ENCODE measurements around the gene HTR4.
"Not testable (repeated sequence)": the region's sequence is repeated elsewhere in the genome, so short reads cannot be mapped to it uniquely, and the experiment has no call there.

Gene HTR4

GRCh38 chr5:148492351-148492750 lies 162.0 kb downstream of the HTR4 start:
- Mint-ChIP-seq H3K4me3 (no peak overlapping the region), H3K36me3 (no peaks in the 10 kb centered on the region)

GRCh38 chr5:148491793-148492184 lies 162.5 kb downstream of the HTR4 start:
- Mint-ChIP-seq H3K4me3 (no peak overlapping the region), H3K27ac (no peak overlapping the region), H3K36me3 (no peaks in the 10 kb centered on the region), H3K9me3 (no peaks in the 10 kb centered on the region), H3K4me1 (no peaks in the 10 kb centered on the region)
- no peak for DNase-seq (ENCODE audit: low spot score in 2 of 2)
- no peak for ATAC-seq

More at GRCh38 chr5:148492351-148492750, 162.0 kb downstream of the HTR4 start:
- Mint-ChIP-seq H3K9me3 (no peaks in the 10 kb centered on the region), H3K4me1 (no peaks in the 10 kb centered on the region), H3K27ac (no peak overlapping the region)
- no peak for ATAC-seq
- DNase-seq (ENCODE audit: low spot score in 2 of 2): no peak

DNA sequence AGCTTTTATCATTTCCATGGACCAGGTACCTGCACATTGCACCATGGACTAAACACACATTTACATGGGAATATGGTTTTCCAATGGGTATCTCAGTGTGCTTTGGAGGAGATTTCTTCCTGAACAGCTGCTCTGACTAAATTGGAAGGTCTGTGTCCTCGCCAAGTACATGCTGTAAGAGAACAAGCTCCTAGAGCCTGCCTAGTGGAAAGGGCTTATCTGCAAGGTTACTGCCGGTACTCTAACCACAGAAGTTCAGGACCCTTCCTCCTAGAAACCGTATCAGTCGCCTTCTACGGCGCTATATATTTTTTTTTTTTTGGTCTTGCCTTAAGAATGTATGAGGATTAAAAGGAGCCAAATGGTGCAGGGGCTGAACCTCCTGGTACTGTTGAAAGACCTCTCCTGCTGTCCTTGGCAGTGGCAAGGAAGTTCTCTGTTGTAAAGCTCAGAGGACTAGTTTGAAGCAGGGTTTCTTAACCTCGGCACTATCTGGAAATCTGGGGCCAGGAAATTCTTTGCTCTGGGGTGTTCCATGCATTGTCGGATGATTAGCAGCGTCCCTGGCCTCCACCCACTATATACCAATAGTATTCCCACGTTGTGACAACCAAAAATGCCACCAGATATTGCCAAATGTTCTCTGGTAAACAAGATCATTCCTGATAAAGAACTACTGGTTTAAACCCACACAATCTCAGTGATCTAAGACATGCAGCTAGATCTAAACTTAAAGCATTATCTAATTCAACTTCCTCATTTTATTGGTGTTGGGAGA lies 163.1 kb downstream of the HTR4 start:
- Mint-ChIP-seq H3K9me3 (no peaks in the 10 kb centered on the region), H3K4me1 (no peaks in the 10 kb centered on the region), H3K4me3 (no peak overlapping the region), H3K27ac (no peak overlapping the region), H3K36me3 (no peaks in the 10 kb centered on the region)
- ATAC-seq (no peak), DNase-seq (ENCODE audit: low spot score in 2 of 2) (no peak)

- H3K36me3 Mint-ChIP-seq: no peaks in the 10 kb centered on the region
- H3K4me1 Mint-ChIP-seq: no peaks in the 10 kb centered on the region
Observed at GRCh38 chr5:148488757-148489156, 165.6 kb downstream of the HTR4 start.

GRCh38 chr5:148486456-148486855 lies 167.9 kb downstream of the HTR4 start:
- Mint-ChIP-seq H3K9me3 (no peaks in the 10 kb centered on the region), H3K36me3 (no peaks in the 10 kb centered on the region), H3K4me3 (no peak overlapping the region), H3K27ac (no peak overlapping the region), H3K4me1 (peaks cover 11% of the 10 kb centered on the region)
- ATAC-seq: no peak
- no peak for DNase-seq (ENCODE audit: low spot score in 2 of 2)

More at GRCh38 chr5:148488757-148489156, 165.6 kb downstream of the HTR4 start:
- Mint-ChIP-seq H3K9me3 (no peaks in the 10 kb centered on the region), H3K4me3 (no peak overlapping the region), H3K27ac (no peak overlapping the region)
- no peak for ATAC-seq
- DNase-seq (ENCODE audit: low spot score in 2 of 2): no peak

GRCh38 chr5:148484651-148485050 lies 169.7 kb downstream of the HTR4 start:
- Mint-ChIP-seq H3K27ac (no peak overlapping the region), H3K36me3 (no peaks in the 10 kb centered on the region), H3K9me3 (no peaks in the 10 kb centered on the region), H3K4me1 (peaks cover 11% of the 10 kb centered on the region), H3K4me3 (no peak overlapping the region)
- DNase-seq (ENCODE audit: low spot score in 2 of 2) (no peak), ATAC-seq (no peak)

DNA sequence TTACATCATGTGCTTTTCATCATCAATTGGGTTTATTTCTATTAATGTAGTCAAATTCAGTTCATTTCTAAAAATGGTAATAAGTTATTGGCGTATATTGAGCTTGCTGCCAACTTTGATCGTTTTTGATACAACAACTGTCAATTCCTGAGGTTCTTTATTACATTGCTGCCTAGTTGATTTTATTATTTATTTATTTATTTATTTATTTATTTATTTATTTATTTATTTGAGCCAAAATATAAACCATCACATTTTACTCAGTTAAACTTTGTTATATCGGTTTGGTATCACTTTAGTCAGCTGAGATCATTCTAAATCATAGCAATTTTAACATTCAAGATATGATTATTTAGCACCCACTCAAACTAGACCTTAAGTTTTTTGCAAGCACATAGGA lies 170.6 kb downstream of the HTR4 start:
- Mint-ChIP-seq H3K4me3 (no peak overlapping the region), H3K27ac (no peak overlapping the region), H3K36me3 (no peaks in the 10 kb centered on the region), H3K4me1 (peaks cover 11% of the 10 kb centered on the region), H3K9me3 (no peaks in the 10 kb centered on the region)
- no peak for DNase-seq (ENCODE audit: low spot score in 2 of 2)
- no peak for ATAC-seq

GRCh38 chr5:148482697-148483462 lies 171.4 kb downstream of the HTR4 start:
- no peak overlapping the region for H3K27ac Mint-ChIP-seq
- H3K9me3 Mint-ChIP-seq: no peaks in the 10 kb centered on the region
- no peaks in the 10 kb centered on the region for H3K36me3 Mint-ChIP-seq
- peak; percentile 76 for ATAC-seq
- H3K4me3 Mint-ChIP-seq: no peak overlapping the region
- H3K4me1 Mint-ChIP-seq: peaks cover 11% of the 10 kb centered on the region
- DNase-seq (ENCODE audit: low spot score in 2 of 2): peak; percentile 51 to 85

DNA sequence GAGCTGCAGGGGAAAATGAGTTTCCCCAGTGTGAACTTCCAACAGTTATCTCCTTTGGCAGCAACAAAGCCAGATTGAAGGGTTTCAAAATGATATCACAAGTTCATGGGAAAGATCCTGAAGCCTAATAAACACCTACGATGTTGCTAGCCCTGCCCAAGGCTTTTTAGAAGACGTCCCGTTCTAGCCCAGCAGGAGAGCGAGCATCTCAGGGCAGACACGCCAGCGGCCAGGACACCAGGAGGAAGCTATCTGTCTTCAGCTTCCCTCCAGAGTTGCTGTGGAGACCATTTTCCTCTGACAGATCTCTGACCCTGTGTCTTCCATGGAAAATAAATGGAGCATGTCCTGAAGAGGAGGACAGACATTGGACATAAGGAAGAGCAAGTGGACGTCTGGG lies 172.1 kb downstream of the HTR4 start:
- Mint-ChIP-seq H3K27ac (no peak overlapping the region), H3K9me3 (no peaks in the 10 kb centered on the region), H3K4me1 (peaks cover 11% of the 10 kb centered on the region), H3K36me3 (no peaks in the 10 kb centered on the region), H3K4me3 (no peak overlapping the region)
- no peak for DNase-seq (ENCODE audit: low spot score in 2 of 2)
- ATAC-seq: no peak

DNA sequence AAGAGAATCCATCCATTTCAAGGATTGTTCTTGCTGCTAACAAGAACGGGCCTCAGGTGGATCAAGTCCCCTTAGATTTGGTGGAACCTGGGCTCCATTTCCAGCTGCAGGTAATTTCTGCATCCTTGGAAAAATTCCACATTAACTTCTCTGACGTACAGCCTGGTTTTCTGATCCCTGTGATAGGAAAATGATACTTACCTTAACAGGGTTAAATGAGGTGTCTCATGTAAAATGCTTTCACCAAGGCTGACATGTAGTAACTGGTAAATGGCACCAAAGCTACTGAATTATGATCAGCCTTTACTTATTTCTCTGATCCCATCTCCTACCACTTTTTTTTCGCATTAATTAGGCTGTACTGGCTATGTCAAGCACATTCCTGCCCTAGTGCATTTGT lies 176.9 kb downstream of the HTR4 start:
- Mint-ChIP-seq H3K4me1 (peaks cover 5% of the 10 kb centered on the region), H3K36me3 (no peaks in the 10 kb centered on the region), H3K27ac (no peak overlapping the region), H3K4me3 (no peak overlapping the region), H3K9me3 (no peaks in the 10 kb centered on the region)
- ATAC-seq (no peak), DNase-seq (ENCODE audit: low spot score in 2 of 2) (no peak)

GRCh38 chr5:148476302-148476701 lies 178.0 kb downstream of the HTR4 start:
- Mint-ChIP-seq H3K4me3 (no peak overlapping the region), H3K36me3 (no peaks in the 10 kb centered on the region), H3K4me1 (no peaks in the 10 kb centered on the region), H3K9me3 (no peaks in the 10 kb centered on the region), H3K27ac (no peak overlapping the region)
- ATAC-seq: no peak
- DNase-seq (ENCODE audit: low spot score in 2 of 2): no peak

DNA sequence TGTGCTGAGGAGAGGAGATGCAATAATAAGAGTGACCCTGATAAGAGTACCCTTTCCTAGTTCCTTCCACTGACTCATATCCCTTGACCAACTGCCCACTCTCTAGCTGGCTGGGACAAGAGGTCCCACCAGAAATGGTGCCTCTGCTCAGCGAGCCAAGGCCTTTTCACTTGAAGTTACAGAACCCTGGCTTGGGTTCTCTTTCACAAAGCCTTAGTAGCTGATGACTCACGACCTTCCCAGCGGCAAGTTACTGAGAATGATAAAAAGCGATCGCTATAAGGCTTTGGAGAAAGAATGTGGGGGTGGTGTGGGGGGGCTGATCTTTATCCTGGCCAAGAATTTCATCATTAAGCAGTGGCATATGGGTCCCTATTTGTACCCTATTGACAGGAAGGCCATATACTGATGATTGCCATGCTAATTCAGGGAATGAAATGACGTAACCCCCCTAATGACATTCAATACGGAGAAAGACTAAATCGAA lies 180.3 kb downstream of the HTR4 start:
- Mint-ChIP-seq H3K4me3 (no peak overlapping the region), H3K36me3 (no peaks in the 10 kb centered on the region), H3K9me3 (no peaks in the 10 kb centered on the region), H3K27ac (no peak overlapping the region), H3K4me1 (no peaks in the 10 kb centered on the region)
- DNase-seq (ENCODE audit: low spot score in 2 of 2) (no peak), ATAC-seq (no peak)

DNA sequence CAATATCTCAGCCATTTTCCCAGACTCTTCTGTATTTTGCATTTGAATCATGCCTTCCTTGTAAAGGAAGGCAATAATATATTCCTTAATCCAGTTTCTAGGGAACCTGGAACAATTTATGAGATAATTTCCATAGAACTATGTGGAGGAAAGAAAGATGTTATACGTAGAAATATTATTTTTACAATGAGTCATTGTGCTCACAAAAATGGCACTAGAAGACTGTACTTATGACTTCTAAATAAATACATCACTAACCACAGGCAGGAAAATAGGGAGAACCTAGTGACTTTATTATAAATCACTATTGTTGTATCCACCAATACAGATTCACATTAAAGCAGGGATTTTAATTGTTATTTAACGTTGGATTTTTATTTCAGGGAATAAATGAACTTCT lies 182.9 kb downstream of the HTR4 start:
- H3K27ac Mint-ChIP-seq: no peak overlapping the region
- H3K4me1 Mint-ChIP-seq: no peaks in the 10 kb centered on the region
- DNase-seq (ENCODE audit: low spot score in 2 of 2) (no peak), ATAC-seq (no peak)
- no peaks in the 10 kb centered on the region for H3K9me3 Mint-ChIP-seq
- no peaks in the 10 kb centered on the region for H3K36me3 Mint-ChIP-seq
- H3K4me3 Mint-ChIP-seq: no peak overlapping the region

GRCh38 chr5:148469501-148469935 lies 184.8 kb downstream of the HTR4 start:
- no peak for ATAC-seq
- Mint-ChIP-seq H3K36me3 (no peaks in the 10 kb centered on the region), H3K9me3 (no peaks in the 10 kb centered on the region), H3K27ac (no peak overlapping the region), H3K4me1 (no peaks in the 10 kb centered on the region), H3K4me3 (no peak overlapping the region)
- DNase-seq (ENCODE audit: low spot score in 2 of 2): no peak

DNA sequence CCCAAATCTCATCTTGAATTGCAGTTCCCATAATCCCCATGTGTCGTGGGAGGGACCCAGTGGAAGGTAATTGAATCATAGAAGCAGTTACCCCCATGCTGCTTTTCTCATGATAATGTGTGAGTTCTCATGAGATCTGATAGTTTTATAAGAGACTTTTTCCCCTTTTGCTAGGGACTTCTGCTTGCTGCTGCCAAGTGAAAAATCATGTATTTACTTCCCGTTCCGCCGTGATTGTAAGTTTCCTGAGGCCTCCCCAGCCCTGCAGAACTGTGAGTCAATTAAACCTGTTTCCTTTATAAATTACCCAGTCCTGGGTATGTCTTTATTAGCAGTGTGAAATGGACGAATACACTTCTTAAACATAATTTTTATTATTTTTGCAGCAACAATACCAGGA lies 185.6 kb downstream of the HTR4 start:
- H3K9me3 Mint-ChIP-seq; ATAC-seq; H3K4me1 Mint-ChIP-seq; H3K36me3 Mint-ChIP-seq; H3K27ac Mint-ChIP-seq; DNase-seq (ENCODE audit: low spot score in 2 of 2); H3K4me3 Mint-ChIP-seq: not testable (repeated sequence)

- ATAC-seq (no peak), DNase-seq (ENCODE audit: low spot score in 2 of 2) (no peak)
- no peak overlapping the region for H3K27ac Mint-ChIP-seq
- no peaks in the 10 kb centered on the region for H3K36me3 Mint-ChIP-seq
- H3K9me3 Mint-ChIP-seq: no peaks in the 10 kb centered on the region
- H3K4me1 Mint-ChIP-seq: no peaks in the 10 kb centered on the region
- no peak overlapping the region for H3K4me3 Mint-ChIP-seq
Observed at GRCh38 chr5:148467958-148468357, 186.4 kb downstream of the HTR4 start.
